Muscle of leg (tissue), 16 donors: ENCODE measurements around the gene MORN4. TPM values are rescaled to one million over a fixed set of nuclear protein-coding genes. Genes with fewer than 3 reads are reported as not detected.

Experiments
- DNase-seq: peaks from one replicate; pipeline ENCODE4 v3.0.0; 2013
- H3K27ac ChIP-seq: one replicate; pipeline ENCODE4 v1.5.1; 2013; ENCODE audit warnings: mild to moderate bottlenecking, low read length, control low read depth
- H3K27me3 ChIP-seq: one replicate; pipeline ENCODE4 v1.6.1; 2013; ENCODE audit warnings: low read length; ENCODE audit not compliant: control insufficient read depth, insufficient read depth
- H3K36me3 ChIP-seq: one replicate; pipeline ENCODE4 v1.6.1; 2013; ENCODE audit warnings: low read length; ENCODE audit not compliant: control insufficient read depth, insufficient read depth
- H3K4me1 ChIP-seq: one replicate; pipeline ENCODE4 v1.6.1; 2013; ENCODE audit warnings: low read length; ENCODE audit not compliant: control insufficient read depth, insufficient read depth
- H3K4me3 ChIP-seq: one replicate; pipeline ENCODE4 v1.5.1; 2013; ENCODE audit warnings: low read length, control low read depth
- H3K9me3 ChIP-seq: replicated peaks from 2 replicates; pipeline ENCODE4 v1.6.1; 2013; ENCODE audit warnings: low read depth, low read length; ENCODE audit not compliant: control insufficient read depth
- WGBS: methylation state at CpG from one replicate; pipeline ENCODE4 v1.1.5; 2013; ENCODE audit warnings: missing lambda C conversion rate; ENCODE audit not compliant: insufficient coverage; 5-methylcytosine and 5-hydroxymethylcytosine counted together
- long read RNA-seq, 11 donors: transcript quantifications; one replicate each; lab custom pipeline, GENCODE V29; 2026
- polyA plus RNA-seq, 8 donors: library from polyadenylated mRNA; unstranded; fragments of 120-200 nt; gene quantifications; one replicate each; pipeline versions ENCODE4 v1.2.1 to v1.2.3, GENCODE V29; 2013; ENCODE audit warnings: inconsistent platforms in 1 of 8, low replicate concordance in 1 of 8; ENCODE audit not compliant: insufficient read length in 8 of 8, insufficient read depth in 1 of 8
- total RNA-seq: library from RNA; stranded (reverse); fragments of 120-200 nt; gene quantifications from one replicate; pipeline ENCODE4 v1.2.4, GENCODE V29; 2013

Gene MORN4
- total RNA-seq (3.8 TPM), polyA plus RNA-seq (1 to 10 TPM; 4.4 to 7.6 (median 5.5) TPM)
- long read RNA-seq, donor 1: 0 reads
- long read RNA-seq, donor 2: 0 reads
- long read RNA-seq, donor 3, partial matches to known transcripts: 0 of 3 reads
- long read RNA-seq, donor 3, other reads (novel, unspliced or antisense): 0 of 3 reads
- long read RNA-seq, donor 4, partial matches to known transcripts: 0 of 1 reads
- long read RNA-seq, donor 4, other reads (novel, unspliced or antisense): 0 of 1 reads
- long read RNA-seq, donor 5, partial matches to known transcripts: 0 of 3 reads
- long read RNA-seq, donor 5, other reads (novel, unspliced or antisense): 0 of 3 reads
- long read RNA-seq, donor 6, partial matches to known transcripts: 0 of 2 reads
- long read RNA-seq, donor 6, other reads (novel, unspliced or antisense): 0 of 2 reads
- long read RNA-seq, donor 7, partial matches to known transcripts: 0 of 4 reads
- long read RNA-seq, donor 7, other reads (novel, unspliced or antisense): 0 of 4 reads
- long read RNA-seq, donor 8, partial matches to known transcripts: 0 of 2 reads
- long read RNA-seq, donor 8, other reads (novel, unspliced or antisense): 0 of 2 reads
- long read RNA-seq, donor 9, partial matches to known transcripts: 0 of 3 reads
- long read RNA-seq, donor 9, other reads (novel, unspliced or antisense): 0 of 3 reads
- long read RNA-seq, donor 10, transcript MORN4-201 (5 exons, 2,315 nt): major isoform, 5 of 5 reads
- long read RNA-seq, donor 10, partial matches to known transcripts: 0 of 5 reads
- long read RNA-seq, donor 10, other reads (novel, unspliced or antisense): 0 of 5 reads
- long read RNA-seq, donor 11, partial matches to known transcripts: 0 of 1 reads
- long read RNA-seq, donor 11, other reads (novel, unspliced or antisense): 0 of 1 reads

DNA sequence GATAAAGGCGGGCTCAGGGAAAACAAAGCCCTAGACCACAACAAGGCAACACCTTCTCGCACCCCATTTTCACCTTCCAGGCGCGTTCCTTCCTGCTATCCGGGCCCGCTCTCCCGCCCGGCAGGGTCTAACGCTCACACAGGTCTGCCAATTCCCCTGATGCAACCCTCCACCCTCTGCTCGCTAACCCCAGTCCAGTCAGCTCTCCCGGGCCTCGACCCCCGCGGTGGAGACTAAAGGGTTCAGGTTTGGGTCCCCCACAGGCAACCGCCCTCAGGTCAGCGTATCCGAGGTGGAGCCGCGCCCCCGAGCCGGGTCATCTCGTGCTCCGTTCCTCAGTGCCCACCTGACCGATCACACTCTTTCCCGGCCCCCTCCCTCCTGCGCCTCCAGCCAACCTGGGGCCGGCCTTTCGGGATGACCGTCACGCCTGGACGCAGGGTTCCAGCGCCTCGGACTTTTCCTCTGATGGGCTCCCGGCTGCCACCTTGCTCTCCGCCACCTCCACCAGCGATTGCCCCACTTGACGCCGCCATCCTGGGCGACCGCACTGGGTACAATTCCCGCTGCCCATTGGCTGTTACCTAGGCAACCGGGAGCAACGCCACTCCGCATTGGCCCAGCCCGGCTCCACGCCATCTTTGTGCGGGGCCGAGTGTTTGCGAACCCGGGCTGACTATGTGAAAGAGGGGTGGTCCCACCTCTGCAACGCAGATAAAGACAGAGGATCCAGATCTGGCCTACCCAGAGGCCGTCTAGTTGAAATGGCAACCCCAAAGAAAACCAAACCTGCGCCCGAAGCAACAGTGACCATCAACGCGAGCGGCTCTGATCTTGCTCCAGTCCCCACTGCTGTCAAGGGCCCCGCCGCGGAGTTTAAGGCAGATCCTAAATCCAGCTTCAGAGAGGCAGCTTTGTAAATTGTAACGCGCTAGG is at the start of gene MORN4:
MORN4 (minus strand) TSS at position 552 of the 936 bp plus-strand sequence. CDS start 13,847 bp downstream, outside the sequence.
- Histone ChIP-seq H3K9me3 (no peaks in the 10 kb centered on the region), H3K27me3 (no peaks in the 10 kb centered on the region), H3K4me1 (peaks cover 11% of the 10 kb centered on the region), H3K4me3 (peak within 1 kb of the TSS; percentile 68), H3K27ac (no peak within 1 kb of the TSS), H3K36me3 (no peaks in the 10 kb centered on the region)
- WGBS: 4% methylated on average over 57 of the region's 62 CpGs
- DNase-seq: peak; percentile 96

DNA sequence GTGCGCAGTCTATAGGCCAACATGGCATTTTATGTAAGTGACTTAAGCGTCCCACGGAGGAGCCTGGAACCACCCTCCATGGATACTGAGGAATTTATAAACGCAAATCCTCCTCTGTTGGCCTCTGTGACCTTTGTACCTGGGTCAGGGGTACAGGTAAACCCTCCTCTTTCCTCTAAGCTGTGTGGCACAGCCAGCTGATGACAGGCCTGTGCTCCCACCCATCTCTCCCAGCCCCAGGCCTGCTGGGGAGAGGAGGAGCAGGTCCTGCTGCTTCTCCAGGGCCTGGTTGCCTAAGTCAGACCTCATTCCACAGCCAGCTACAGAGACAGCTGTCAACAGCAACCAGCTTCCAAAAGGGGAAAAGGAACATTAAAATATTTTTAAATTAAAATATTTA is 48.7 kb upstream of the MORN4 start:
- Histone ChIP-seq H3K4me3 (no peak overlapping the region), H3K4me1 (peaks cover 30% of the 10 kb centered on the region), H3K9me3 (no peaks in the 10 kb centered on the region), H3K36me3 (peaks cover 16% of the 10 kb centered on the region), H3K27ac (peak overlapping the region; percentile 20), H3K27me3 (no peaks in the 10 kb centered on the region)
- DNase-seq: no peak
- 83% methylated on average over 2 of the region's 4 CpGs for WGBS

DNA sequence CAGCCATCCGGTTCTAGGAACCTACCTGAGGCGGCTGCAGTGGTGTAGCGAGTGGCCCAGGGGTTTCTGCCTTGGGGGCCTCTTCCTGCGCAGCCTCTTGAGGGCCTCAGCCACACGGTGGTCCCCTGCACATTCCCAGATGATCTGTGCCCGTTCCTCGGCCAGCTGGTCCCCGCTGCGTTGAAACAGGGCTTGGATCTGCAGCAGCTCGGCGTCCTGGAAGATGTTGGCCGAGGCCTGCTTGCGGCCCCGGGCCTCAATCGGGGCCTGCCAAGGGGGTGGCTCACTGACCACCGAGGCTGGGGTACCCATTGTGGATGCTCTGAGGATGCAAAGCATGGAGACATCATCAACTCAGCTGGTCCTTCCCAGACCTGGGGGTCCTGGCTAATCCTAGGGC is 46.3 kb upstream of the MORN4 start:
- no peak overlapping the region for H3K4me3 ChIP-seq
- peaks cover 18% of the 10 kb centered on the region for H3K4me1 ChIP-seq
- H3K27ac ChIP-seq: no peak overlapping the region
- no peak for DNase-seq
- no peaks in the 10 kb centered on the region for H3K9me3 ChIP-seq
- 85% methylated on average over 16 of the region's 16 CpGs for WGBS
- H3K27me3 ChIP-seq: no peaks in the 10 kb centered on the region
- peaks cover 38% of the 10 kb centered on the region for H3K36me3 ChIP-seq

DNA sequence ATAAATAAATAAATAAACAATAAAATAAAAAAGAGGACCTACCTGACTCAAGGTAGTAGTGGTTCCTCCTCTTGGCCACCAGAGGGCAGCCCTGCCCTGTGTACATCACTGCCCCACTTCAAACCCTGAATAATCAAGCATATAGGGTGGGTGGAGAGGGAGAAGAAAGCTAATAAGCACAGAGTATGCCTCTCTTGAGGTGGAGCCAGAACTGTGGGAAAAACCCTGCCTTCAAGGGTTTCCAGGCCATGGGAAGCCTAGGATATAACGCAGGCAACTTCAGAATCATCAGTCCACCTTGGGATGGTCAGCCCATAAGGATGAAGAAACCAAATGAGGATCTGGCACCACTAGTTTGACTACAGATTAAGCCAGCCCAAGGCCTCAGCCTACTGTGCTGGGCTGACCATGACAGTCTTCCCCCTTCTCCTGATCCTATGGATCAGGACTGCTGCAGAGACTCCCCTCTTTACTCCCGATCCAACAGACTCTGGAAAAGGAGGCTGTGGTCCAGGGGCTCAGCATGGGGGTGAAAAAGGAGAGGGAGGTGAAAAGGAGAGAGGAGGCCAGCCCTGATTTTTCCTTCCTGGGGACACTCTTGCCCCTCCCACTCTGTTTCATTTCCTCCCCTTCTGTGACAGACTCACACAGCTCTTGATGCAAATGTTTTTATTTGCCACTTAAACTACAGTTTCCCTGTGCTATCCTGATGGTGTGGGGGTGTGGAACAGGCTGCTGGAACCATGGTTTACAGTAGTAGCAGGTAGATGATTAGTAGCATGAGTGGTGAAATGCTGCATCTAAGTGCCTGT is 43.7 kb upstream of the MORN4 start:
- peak; percentile 47 for DNase-seq
- peaks cover 5% of the 10 kb centered on the region for H3K4me1 ChIP-seq

DNA sequence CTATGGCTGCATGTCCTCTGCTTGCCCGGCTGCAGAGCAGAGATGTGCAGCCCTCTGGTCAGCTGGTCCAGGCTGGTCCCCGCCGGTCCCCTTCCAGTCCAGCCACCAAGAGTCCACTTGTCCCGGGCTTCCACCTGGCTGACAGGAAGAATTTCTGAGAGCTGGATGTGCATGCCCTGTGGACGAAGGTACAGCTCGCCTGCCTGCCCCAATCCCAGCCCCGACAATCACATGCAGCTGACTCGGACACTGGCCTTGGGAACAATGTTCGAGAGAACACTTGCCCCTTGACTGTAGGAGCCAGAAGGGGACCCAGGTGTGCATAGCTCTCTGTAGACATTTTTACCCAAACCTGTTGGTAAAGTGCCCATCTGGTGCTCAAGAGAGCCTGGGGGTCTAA is 41.9 kb upstream of the MORN4 start:
- WGBS: 100% methylated on average over 8 of the region's 9 CpGs

More for the DNA sequence above, 43.7 kb upstream of the MORN4 start:
- H3K4me3 ChIP-seq: no peak overlapping the region
- WGBS: 75% methylated on average over 1 of the region's 2 CpGs
- no peaks in the 10 kb centered on the region for H3K27me3 ChIP-seq
- H3K9me3 ChIP-seq: no peaks in the 10 kb centered on the region
- H3K36me3 ChIP-seq: peaks cover 51% of the 10 kb centered on the region
- H3K27ac ChIP-seq: no peak overlapping the region

DNA sequence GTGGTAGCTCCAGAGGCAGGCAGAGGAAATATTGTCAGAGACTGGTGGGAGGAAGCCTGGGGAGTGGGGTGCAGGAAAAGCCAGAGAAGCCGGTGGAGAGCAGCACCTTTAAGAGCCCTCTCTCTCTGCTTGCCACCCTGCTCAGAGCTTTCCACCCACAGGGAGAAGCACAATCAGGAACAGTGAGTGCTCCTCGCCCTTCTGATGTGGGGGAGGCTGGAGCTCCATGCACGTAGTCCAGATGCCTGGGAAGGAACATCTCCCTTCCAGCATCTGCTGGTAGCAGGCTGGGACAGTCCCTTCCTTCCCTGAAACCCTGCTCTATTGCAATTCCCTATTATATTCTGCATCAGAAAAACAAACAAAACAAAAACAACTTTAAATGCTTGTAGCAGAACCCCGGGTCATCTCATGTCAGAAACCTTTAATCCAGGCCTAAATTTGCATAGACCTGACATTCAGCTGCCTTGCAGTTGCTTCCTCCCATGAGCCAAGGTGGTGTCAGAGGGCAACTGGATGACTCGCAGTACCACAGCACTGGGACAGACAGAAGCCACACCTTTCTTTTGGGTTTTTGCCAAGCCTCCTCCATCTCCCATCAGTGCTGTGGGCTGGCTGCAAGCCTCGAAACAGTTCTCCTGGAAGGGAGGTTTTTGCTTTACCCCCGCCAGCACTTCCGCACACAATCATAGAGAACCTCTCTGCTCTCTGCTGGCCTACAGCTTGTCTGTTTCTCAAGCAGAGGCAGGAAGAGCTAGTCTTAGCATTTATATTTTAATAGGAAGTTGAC is 40.6 kb upstream of the MORN4 start:
- Histone ChIP-seq H3K36me3 (peaks cover 62% of the 10 kb centered on the region), H3K27me3 (no peaks in the 10 kb centered on the region), H3K27ac (no peak overlapping the region), H3K9me3 (no peaks in the 10 kb centered on the region), H3K4me3 (no peak overlapping the region), H3K4me1 (peaks cover 3% of the 10 kb centered on the region)
- DNase-seq: no peak
- WGBS: 57% methylated on average over 2 of the region's 8 CpGs

More for the DNA sequence above, 41.9 kb upstream of the MORN4 start:
- no peak for DNase-seq
- Histone ChIP-seq H3K4me1 (peaks cover 3% of the 10 kb centered on the region), H3K4me3 (no peak overlapping the region), H3K27me3 (no peaks in the 10 kb centered on the region), H3K27ac (no peak overlapping the region), H3K36me3 (peaks cover 58% of the 10 kb centered on the region), H3K9me3 (no peaks in the 10 kb centered on the region)

DNA sequence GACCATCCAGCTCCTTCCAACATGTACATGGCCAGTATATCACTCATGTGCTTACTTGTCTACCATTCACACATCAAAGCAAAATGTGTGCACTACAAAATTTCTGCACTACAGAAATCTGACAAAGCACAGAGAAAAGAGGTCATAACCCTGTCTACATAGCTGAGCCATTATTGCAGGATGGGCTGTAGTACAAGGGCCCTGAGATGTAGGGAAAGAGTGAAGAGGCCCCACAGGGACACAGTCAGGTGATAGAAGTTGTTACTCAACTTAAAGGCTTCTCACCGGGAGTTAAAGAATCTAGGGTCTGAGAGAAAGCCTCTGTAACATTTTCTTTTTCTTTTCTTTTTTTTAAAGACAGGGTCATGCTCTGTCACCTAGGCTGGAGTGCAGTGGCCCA is 36.3 kb upstream of the MORN4 start:
- Histone ChIP-seq H3K4me1 (no peaks in the 10 kb centered on the region), H3K9me3 (no peaks in the 10 kb centered on the region), H3K36me3 (peaks cover 49% of the 10 kb centered on the region), H3K27me3 (no peaks in the 10 kb centered on the region), H3K27ac (no peak overlapping the region), H3K4me3 (no peak overlapping the region)
- DNase-seq: no peak
- no CpG with 5 or more reads among the region's 1 CpG for WGBS

DNA sequence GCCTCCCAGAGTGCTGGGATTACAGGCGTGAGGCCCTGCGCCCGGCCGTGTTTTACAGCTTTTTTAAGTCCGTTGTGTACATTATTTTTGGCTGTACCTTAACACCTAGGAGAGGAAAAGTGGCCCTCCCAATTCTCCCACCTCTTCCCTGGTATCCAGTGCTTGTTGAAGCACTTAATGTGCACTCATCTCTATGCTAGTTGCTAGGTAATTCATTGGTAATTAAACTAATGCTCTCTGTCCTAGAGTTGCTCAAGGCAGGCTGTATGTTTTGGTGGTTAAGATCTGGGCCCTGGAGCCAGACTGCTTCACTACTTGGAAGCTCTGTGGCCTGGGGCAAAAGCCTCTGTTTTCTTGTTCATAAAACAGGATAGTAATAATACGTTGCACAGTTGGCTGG is 34.2 kb upstream of the MORN4 start:
- no peaks in the 10 kb centered on the region for H3K4me1 ChIP-seq
- 92% methylated on average over 4 of the region's 6 CpGs for WGBS
- no peaks in the 10 kb centered on the region for H3K27me3 ChIP-seq
- no peaks in the 10 kb centered on the region for H3K9me3 ChIP-seq
- no peak overlapping the region for H3K4me3 ChIP-seq
- no peak for DNase-seq
- H3K36me3 ChIP-seq: peaks cover 39% of the 10 kb centered on the region
- no peak overlapping the region for H3K27ac ChIP-seq
